GM19324 (cell line): ENCODE data around the gene TFG.

Source experiments
- ATAC-seq: cut with Tn5 transposase; IDR thresholded peaks from one replicate; pipeline ENCODE4 v1.9.1; 2021; ENCODE audit warnings: mild to moderate bottlenecking, moderate library complexity; ENCODE audit not compliant: unreplicated experiment, low FRiP score

Gene TFG

GRCh38 chr3:100753846-100754245, 44.6 kb downstream of the TFG start:
- no peak for ATAC-seq

GRCh38 chr3:100754563-100755334, 45.5 kb downstream of the TFG start:
- no peak for ATAC-seq

- no peak for ATAC-seq
Observed at GRCh38 chr3:100756441-100756840, 47.1 kb downstream of the TFG start.

DNA sequence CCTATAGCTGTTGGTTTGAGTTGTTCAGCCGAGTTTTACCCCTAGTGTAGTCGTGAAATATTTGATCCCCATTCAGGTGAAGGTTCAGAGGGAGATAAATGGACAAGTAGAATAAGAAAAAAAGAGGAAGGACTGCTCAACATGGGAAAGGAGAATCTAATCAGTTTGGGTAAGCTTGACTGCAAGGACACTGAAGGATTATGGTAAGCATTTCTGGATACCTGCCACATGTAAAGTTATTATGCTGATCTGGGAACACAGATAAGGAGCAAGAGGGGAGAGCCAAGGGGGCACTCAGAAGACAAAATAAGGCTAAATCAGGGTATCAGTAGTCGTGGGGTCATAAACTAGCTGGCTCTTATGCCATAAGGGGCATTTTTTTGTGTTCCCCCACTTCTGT, 49.9 kb downstream of the TFG start:
- ATAC-seq = no peak

DNA sequence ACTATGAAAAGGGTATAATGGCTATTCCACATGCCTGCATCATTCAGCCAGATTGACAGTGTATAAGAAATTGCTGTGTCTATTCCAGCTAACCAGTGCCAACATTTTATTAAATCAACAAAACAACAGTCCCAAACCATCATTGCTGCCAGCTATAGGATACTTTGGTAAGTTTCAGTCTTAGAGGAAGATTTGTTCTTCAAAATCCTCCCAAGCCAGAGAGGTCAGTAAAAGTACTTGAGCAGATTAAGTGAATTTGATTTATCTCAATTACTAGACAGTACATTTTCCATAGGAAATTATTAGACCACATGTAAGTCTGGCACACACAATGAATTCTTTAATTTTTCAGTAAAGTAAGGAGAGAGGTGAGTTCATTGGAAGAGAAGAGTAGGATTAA, 50.7 kb downstream of the TFG start:
- ATAC-seq = no peak

DNA sequence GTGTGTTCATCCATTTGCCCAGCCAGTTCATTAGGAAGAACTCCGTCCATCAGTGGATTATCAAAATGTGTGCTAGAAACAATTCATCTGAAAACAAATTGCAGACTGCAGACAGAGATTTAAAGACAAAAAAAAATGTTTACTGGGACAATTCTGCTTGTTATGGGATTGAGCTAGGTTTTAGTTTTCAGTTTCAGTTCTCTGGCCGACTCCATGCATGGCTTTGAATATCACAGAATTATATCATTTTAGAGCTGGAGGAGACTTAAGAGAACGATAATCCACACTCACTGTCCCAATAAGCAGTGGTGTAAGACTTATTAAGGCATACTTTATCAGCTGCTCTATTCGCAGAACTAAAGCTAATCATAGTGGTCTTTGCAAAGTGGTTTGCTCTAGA, 51.1 kb downstream of the TFG start:
- ATAC-seq = no peak

- ATAC-seq = peak; percentile 82
Observed at GRCh38 chr3:100761211-100761942, 52.1 kb downstream of the TFG start.

GRCh38 chr3:100761951-100762350, 52.7 kb downstream of the TFG start:
- ATAC-seq = no peak

DNA sequence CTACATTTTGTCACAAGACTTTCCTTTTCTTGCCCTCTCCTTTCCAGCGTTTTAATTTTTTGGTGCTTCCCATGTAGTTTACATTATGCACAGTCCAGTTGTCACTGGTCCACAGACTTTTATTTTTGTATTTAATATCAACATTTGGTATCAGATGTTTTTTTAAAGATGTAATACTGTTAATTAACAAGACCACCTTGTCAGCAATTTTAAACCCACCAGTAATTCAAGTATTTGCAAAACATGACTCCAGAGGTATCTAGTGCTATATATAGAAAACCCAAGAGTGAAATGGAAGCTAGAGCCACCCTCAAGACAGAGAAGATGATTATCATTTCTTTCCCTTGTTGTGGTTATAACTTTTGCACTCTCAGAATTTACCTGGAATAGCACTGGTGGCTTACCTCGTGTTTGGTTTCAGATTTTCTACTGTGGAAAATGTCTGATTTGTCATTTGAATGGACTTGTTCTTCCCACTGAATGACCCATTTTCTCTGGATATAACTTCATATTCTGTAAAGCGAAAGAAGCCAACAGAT, 56.2 kb downstream of the TFG start:
- no peak for ATAC-seq

DNA sequence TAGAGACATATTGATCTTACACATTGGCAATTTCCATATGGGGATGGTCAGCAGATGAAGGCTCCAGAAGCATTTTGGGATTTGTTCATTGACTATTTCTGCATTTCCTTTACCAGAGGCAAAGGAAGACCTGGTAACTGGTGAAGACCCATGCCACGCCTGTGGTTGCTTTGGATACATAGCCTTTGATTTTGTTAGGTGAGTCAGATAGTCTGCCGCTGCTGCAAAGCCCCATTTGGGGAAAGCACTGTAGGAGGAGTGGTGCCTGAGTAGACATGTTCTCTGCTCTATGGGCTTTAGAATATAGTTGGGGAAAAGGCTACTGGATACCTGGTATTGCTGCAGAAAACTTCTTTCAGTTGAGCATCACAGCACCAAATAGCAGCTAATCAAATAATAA, 56.8 kb downstream of the TFG start:
- no peak for ATAC-seq

DNA sequence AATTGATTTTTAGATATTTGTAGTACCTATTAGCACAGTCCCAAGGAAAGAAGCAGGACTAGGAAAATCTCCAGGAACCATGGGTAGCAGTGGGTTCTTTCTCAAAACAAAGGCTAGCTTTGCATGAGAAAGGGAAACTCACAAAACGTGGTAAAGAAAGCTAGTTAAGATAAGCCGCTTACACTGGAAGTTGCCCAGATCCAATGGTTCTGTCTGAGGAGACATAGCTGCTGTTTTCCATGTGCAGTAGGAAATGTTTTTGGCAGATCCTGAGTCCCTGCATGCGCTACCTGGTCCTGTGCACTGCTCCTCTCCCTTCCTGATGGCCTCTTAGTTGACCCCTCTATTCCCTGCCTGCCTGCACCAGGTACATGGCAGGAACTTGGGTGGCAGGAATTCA, 60.4 kb downstream of the TFG start:
- ATAC-seq = no peak

DNA sequence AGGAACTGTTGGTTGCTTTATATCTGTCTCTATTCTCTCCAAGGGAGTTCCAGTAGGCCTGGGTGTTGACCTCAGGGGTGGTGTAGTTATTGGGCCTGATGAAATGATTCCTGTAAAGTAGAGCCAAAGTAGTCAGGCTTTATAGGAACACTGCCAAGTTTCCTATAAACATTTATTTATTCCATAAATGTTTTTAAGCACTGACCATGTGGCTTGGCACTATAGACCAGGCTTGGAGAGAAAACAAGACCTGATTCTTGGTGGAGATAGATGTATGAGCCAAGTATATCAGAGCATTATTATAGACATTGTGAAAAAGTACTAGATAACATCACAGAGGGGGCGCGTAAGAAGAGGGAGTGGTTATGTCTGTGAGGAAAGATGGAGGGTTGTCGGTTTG, 65.9 kb downstream of the TFG start:
- no peak for ATAC-seq

DNA sequence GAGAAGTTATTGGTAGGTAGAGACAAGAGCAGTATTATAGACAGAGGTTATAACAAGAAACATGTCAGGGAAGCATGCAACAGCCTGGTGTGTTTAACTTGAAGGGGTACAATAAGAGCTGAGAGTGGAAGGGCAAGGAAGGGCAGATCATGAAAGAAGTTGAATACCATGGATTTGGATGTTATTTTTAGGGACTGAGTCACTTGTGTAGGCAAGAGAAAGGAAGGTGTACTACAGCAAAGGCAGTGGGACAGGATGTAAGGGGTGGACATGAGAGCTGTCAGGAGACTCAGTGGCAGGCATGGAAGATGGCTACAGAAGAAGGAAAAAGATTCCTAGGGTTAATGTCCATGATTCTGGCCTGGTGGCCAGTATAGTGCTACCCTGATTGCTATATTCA, 66.4 kb downstream of the TFG start:
- ATAC-seq = no peak

- ATAC-seq = no peak
Observed at GRCh38 chr3:100776097-100776729, 66.9 kb downstream of the TFG start.

DNA sequence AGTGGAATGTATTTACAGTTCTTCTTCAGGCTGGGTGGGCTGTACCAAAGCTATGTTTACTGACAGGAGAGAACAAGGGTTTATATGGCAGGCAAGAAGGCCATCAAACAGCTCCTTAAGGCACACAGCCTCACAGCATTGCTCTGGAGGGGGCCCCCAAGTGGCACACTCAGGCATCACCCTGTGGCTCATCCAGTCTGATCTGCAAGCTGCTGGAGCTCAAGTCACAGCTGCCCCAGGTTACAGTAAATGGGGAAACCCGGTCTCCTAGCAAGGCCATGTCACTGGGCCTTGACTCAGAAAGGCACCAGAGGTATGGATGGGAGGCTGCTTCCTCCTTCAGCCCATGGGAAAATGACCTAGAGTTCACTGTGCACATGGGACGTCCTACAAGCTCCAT, 67.5 kb downstream of the TFG start:
- no peak for ATAC-seq

DNA sequence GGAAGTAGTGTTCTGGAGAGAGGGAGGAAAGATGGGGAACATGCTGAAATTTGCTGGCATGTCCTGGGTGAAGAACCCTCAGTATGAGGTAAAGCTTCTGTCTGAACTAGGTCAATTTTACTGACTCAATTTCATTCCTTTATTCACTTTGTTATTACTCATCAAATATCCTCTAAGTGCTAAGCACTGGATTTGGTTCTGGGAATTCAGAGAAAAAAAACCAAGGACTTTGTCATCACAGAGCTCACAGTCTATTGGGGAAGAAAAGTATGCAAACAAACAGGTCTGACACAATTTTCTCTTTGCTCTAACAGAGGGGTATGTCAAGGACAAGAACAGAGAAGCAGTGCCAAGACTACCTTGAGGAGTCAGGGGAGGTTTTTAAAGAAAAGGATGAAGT, 68.0 kb downstream of the TFG start:
- ATAC-seq = no peak

DNA sequence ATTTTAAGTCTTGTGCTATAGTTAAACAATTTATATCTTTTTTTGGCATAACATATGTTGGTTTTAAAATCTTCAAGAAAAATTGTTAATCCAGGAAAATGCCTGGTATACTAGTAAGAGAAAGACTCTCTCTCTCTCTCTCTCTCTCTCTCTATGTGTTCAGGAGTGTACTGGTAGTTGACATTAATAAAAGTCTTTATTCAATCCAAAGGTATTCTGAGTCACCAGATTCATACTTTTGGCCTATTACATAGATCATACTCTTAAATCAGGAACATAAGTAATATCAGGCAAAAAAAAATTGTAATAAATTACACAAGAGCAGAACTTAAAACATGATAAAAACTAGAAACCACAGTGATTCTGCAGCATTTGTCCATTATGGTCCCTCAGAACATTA, 70.2 kb downstream of the TFG start:
- no peak for ATAC-seq

- no peak for ATAC-seq
Observed at GRCh38 chr3:100780071-100780622, 70.9 kb downstream of the TFG start.

DNA sequence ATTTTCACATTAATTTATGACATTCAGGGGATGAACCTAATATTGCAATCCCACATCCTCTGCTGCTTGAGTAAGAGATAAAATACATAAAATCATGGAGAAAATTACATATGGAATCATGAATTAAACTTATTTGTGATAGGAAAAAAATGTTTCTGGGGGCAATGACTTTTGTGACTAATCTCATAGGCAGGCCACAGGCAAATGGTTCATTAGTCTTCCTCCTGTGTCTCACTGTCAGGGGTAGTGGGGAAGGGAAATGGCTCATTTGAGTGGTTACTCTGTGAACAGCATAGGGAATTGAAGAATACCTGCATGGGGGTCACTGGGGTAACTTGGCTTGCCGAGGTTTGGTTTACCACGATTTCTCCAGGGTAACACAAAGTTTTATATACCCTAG, 72.0 kb downstream of the TFG start:
- ATAC-seq = no peak

DNA sequence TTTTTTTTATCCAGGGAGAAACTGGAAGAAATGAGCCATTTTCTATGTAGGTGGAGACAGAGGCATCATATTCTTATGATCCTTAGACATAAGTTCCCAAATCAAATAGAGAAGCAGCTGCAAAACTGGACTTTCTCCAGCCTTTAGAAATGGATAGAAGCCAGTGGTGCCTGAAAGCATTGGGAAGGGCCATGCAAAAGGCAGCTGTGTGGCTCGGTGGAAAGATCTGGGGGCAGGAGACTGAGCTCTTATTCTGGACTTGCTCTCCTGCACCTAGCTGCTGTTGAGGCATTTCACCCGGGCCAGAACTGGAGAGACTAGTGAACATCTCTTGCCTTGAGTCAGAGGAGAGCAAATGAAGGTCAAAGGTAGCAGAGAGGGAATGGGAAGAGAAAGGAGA, 73.1 kb downstream of the TFG start:
- ATAC-seq = no peak

GRCh38 chr3:100782906-100783305, 73.6 kb downstream of the TFG start:
- no peak for ATAC-seq
